ENCODE data around the gene MYL6.

The MYL6 gene

DNA sequence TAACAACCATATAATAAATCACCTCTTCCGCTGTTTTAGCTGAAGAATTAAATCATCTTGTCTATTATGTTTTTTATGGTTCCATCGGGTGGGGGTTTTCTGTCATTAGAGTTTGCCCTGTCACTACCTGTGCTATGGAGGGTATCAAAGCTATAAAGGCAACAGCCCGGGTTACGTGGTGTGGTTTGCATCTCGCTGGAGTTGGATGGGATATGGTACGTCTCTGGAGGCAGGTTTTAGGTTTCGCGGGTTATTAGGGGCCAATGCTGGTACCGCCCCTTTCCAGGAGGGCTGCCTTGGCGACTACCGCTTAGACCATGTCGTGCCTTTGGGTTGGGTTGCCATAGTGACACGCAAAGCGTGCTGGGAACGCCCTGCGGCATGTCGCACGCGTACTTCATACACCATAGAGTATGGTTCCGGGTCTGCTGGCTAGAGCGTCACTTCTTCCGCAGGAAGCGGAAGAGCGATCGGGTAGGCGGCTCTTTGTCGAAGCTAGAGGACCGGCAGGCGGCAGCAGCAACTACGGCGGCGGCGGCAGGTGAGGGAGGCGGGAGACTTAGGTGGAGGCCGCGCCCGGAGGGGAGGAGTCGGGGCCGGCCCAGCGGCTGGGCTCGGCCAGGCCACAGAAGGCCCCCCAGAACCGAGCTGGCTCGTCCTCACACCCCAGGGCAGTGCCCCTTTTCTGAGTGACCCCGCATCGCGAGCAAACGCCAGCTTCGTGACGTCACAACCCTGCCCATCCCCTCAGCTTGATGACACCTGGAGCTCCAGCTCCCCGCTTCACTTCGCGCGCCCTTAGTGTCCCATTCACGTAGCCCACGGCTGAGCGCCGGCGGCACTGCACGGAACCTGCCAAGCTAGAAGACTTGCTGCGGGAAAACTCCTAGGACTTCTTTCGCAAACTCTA, 40.1 kb upstream of the MYL6 start, which contains the start of gene ZC3H10:
ZC3H10 (plus strand) TSS at position 489 of the 910 bp plus-strand sequence. CDS start 2,297 bp downstream, outside the sequence.
- peak within 1 kb of the TSS; percentile 83 for H3K4me3 ChIP-seq (replicated peaks; ENCODE audit: low read depth, low read length)
- peak; percentile 99 for DNase-seq (ENCODE audit: extremely low read depth, low read depth)
- TF ChIP-seq, protein P1, sequence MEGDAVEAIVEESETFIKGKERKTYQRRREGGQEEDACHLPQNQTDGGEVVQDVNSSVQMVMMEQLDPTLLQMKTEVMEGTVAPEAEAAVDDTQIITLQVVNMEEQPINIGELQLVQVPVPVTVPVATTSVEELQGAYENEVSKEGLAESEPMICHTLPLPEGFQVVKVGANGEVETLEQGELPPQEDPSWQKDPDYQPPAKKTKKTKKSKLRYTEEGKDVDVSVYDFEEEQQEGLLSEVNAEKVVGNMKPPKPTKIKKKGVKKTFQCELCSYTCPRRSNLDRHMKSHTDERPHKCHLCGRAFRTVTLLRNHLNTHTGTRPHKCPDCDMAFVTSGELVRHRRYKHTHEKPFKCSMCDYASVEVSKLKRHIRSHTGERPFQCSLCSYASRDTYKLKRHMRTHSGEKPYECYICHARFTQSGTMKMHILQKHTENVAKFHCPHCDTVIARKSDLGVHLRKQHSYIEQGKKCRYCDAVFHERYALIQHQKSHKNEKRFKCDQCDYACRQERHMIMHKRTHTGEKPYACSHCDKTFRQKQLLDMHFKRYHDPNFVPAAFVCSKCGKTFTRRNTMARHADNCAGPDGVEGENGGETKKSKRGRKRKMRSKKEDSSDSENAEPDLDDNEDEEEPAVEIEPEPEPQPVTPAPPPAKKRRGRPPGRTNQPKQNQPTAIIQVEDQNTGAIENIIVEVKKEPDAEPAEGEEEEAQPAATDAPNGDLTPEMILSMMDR (IDR thresholded peaks at IDR 0.05; ENCODE audit: low read depth, low read length, missing control alignments) = peak; percentile 47

DNA sequence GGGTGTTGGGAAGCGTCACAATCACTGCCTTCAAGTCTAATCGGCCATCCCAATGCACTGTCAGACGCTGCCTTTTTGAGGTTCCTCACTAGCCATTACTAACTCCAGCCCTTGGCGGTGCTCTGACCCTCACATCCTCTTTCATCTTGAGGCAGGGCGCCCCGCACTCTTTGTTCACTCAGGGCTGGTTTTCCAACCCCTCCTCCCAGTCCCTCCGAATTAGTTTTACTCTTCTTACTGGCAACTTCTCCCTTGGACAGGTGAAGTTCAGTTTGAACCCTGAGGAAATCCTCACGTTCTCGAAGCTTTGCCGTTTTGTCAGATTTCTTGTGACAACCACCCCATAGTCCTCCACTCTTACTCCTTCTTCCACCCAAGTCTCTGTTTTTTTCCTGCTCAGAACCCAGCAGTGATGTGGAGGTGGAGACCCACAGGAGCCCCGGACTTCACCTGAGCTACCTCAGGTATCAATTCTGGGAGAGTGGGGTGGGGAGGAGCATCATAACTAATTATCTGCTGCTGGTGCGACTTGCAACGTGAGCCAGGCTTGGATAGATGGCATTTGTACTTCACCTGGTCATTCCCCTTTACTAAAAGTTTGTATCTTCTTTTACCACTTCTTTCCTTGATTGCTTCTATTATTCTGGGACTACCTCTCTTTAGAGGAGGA, 39.3 kb upstream of the MYL6 start:
- TF ChIP-seq, protein P1 (IDR thresholded peaks at IDR 0.05; ENCODE audit: low read depth, low read length, missing control alignments) = no peak
- peak overlapping the region; percentile 83 for H3K4me3 ChIP-seq (replicated peaks; ENCODE audit: low read depth, low read length)
- DNase-seq (ENCODE audit: extremely low read depth, low read depth) = no peak

- DNase-seq (ENCODE audit: extremely low read depth, low read depth) = peak; percentile 92
- H3K4me3 ChIP-seq (replicated peaks; ENCODE audit: low read depth, low read length) = peak overlapping the region; percentile 83
- TF ChIP-seq, protein P1 (IDR thresholded peaks at IDR 0.05; ENCODE audit: low read depth, low read length, missing control alignments) = peak; percentile 79
Observed at GRCh38 chr12:56119361-56119796, 38.8 kb upstream of the MYL6 start.

- no peak overlapping the region for H3K4me3 ChIP-seq (replicated peaks; ENCODE audit: low read depth, low read length)
- no peak for DNase-seq (ENCODE audit: extremely low read depth, low read depth)
- TF ChIP-seq, protein P1 (IDR thresholded peaks at IDR 0.05; ENCODE audit: low read depth, low read length, missing control alignments) = no peak
Observed at GRCh38 chr12:56120158-56120846, 37.9 kb upstream of the MYL6 start.

DNA sequence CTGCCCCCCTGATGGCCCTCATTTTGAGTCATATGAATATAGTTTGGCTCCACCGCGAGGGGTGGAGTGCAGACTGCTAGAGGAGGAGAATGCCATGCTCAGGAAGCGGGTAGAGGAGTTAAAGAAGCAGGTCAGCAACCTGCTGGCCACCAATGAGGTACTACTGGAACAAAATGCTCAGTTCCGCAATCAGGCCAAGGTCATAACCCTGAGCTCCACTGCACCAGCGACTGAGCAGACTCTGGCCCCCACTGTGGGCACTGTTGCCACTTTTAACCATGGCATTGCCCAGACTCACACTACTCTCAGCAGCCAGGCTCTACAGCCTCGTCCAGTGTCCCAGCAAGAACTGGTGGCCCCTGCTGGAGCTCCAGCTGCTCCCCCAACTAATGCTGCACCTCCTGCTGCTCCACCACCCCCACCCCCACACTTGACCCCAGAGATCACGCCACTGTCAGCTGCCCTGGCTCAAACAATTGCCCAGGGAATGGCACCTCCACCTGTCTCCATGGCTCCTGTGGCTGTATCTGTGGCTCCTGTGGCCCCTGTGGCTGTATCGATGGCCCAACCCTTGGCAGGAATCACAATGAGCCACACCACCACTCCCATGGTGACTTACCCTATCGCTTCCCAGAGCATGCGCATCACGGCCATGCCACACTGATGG, 36.8 kb upstream of the MYL6 start:
- DNase-seq (ENCODE audit: extremely low read depth, low read depth) = no peak
- no peak overlapping the region for H3K4me3 ChIP-seq (replicated peaks; ENCODE audit: low read depth, low read length)
- TF ChIP-seq, protein P1 (IDR thresholded peaks at IDR 0.05; ENCODE audit: low read depth, low read length, missing control alignments) = no peak

GRCh38 chr12:56122637-56123036, 35.5 kb upstream of the MYL6 start:
- TF ChIP-seq, protein P1 (IDR thresholded peaks at IDR 0.05; ENCODE audit: low read depth, low read length, missing control alignments) = no peak
- DNase-seq (ENCODE audit: extremely low read depth, low read depth) = no peak
- no peak overlapping the region for H3K4me3 ChIP-seq (replicated peaks; ENCODE audit: low read depth, low read length)

Measured in HFF-Myc (cell line).